GM18873 (cell line): Measurements from ENCODE around the gene SLC26A11.

Experiments used
- ATAC-seq: cut with Tn5 transposase; IDR thresholded peaks from one replicate; pipeline ENCODE4 v1.9.1; 2021; ENCODE audit warnings: mild to moderate bottlenecking, moderate library complexity, moderate number of reproducible peaks; ENCODE audit not compliant: unreplicated experiment, low FRiP score

Gene SLC26A11

DNA sequence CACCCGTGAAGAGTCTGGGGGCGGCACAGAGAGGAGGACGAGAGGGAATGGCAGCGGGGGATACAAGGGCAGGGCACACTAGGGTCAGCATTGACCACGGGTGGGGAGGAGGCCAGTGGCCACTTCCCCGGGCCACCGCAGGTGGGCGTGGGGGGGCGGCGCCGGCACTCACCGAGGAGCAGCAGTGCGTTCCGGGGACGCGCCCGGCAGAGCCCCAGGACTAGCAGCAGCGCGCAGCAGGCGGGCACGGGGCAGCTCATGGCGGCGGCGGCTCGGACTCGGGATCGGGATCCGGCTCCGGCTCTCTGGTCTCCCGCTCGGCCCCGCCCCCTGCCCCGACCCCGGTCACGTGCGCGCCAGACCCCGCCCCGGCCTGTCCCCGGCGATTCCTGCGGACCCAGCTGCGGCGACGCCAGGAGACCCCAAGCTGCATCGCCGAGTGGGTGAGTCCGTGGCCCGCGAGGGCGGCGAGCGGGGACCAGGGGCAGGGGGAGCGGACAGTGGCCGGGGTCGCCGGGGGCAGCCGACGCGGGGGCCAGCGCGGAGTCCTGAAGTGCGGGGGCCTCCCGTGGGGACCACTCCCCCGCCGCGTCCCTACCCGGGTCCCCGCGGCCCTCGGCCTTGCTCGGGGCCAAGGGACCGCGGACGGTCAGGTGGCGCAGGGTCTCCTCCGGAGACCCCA lies at the start of gene SLC26A11, which contains the start of gene SGSH:
TSS of gene SLC26A11 (plus strand) at position 374 of the 682 bp plus-strand sequence. CDS start 1,134 bp downstream, outside the sequence.
TSS of gene SGSH (minus strand) at position 280 of the 682 bp plus-strand sequence. CDS start at position 260, 20 bp downstream.
- no peak for ATAC-seq

- ATAC-seq = no peak
Observed at GRCh38 chr17:80171681-80172080, 48.5 kb upstream of the SLC26A11 start.

DNA sequence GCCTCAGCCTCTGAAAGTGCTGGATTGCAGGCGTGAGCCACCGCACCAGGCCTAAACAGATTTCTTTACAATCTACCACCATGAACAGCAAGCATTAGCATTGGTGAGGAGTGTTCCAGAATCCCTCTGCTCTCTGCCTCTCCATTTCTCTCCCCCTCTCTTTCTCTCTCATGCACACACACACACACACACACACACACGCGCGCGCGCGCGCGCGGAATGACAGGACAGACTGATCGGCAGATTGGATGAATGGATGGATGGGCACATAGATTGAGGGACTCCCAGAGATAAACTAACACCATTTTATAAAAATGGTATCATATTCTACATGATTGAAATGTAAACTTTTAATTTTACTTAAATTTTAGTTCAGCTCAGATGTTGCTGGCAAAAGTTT lies 47.1 kb upstream of the SLC26A11 start:
- ATAC-seq = no peak

- ATAC-seq = no peak
Observed at GRCh38 chr17:80173916-80174315, 46.3 kb upstream of the SLC26A11 start.

- no peak for ATAC-seq
Observed at GRCh38 chr17:80176757-80177156, 43.5 kb upstream of the SLC26A11 start.

DNA sequence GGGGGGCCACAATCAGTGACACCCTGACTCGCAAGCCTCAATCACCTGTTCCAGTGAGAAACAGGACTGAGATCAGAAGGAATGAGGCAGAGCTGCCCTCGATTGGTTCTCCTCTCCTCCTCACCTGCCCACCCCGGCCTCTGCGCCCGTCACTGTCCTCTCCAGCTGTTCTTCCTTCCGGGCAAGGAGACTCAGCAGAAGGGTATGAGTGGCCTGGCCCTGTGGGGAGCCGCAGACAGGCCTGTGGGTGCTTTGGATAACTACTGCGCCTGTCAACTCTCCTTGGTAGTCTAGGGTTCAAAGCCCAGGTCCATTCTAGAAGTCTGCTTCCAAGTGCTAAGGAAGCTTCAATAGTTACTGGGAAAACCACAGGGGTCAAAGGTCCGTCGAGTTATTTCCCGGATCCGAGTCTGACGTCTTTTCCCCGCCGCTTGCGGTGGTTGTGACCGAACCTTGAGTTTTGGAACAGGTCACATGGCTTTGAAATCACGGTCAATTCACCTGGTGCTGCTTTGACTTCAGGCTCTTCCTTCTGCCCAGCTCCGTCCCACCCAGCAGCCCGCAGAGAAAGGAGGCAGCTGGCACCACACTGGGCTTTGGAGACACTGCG lies 42.1 kb upstream of the SLC26A11 start:
- ATAC-seq = no peak

DNA sequence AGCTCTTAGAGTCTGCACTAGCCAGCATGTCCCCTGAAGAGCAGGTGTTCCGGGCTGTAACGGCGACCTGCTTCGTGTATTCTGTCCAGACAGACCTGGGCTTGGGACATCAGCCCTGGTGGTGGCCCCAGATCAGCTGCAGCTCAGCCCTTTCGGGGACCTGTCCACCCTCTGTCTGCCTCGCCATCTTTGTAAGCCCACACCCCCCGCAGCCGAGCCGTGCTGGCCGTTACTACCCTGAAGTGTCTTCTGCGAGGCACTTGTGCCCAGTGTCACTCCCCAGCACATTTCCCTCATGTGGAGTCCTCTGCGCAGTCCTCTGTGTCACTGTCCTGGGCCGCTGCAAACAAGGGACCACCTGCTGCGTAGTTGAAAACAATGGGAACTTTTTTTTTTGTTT lies 40.0 kb upstream of the SLC26A11 start:
- ATAC-seq = no peak

- no peak for ATAC-seq
Observed at GRCh38 chr17:80181431-80181830, 38.8 kb upstream of the SLC26A11 start.

DNA sequence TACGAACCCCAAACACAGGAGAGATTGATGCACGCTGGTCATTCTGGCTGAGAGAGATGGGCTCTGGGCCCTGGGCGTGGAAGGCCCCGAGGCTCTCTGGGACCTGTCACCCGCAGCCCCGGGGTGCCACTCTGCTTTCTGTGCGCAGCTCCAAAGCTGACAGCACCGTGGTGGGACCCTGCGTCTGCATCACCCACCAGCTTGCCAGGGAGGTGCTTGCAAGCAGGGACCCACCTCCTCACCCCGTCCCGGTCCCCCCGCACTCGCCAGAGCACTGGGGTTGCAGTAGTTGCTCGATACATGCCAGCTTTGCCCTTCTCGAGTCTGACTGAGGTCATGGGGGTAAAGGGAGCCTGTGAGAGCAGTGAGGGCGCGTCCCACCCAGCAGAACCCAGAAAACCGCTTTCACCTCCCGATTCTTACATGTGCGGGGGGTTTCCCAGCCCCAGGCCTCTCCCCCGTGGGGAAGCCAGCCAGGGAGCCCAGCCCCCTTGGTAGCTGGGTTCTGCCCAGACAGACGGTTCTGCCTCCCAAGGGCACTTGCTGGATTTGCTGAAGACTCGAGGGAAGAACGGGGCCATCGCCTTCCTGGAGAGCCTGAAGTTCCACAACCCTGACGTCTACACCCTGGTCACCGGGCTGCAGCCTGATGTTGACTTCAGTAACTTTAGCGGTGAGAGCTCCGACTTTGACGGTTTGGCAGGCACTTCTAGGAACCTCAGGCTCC lies 37.9 kb upstream of the SLC26A11 start:
- no peak for ATAC-seq

DNA sequence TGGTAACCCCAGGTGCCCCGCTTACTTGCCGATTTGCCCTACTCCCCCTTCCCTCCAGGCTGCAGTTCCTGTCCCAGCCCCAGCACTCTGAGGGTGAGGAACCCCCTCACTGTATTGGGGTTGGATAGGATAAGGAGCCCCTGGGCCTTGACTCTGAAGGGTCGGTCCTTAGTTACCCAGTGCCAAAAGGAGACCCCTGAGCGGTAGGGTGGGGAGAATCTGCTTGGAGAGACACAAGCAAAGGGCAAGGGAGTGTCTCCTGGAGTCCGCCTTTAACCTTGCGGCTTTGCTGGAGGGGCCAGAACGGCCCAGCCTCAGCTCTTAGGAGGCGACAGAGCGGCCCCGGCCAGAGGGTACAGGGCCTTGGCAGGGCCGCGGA lies 37.4 kb upstream of the SLC26A11 start:
- ATAC-seq = no peak

DNA sequence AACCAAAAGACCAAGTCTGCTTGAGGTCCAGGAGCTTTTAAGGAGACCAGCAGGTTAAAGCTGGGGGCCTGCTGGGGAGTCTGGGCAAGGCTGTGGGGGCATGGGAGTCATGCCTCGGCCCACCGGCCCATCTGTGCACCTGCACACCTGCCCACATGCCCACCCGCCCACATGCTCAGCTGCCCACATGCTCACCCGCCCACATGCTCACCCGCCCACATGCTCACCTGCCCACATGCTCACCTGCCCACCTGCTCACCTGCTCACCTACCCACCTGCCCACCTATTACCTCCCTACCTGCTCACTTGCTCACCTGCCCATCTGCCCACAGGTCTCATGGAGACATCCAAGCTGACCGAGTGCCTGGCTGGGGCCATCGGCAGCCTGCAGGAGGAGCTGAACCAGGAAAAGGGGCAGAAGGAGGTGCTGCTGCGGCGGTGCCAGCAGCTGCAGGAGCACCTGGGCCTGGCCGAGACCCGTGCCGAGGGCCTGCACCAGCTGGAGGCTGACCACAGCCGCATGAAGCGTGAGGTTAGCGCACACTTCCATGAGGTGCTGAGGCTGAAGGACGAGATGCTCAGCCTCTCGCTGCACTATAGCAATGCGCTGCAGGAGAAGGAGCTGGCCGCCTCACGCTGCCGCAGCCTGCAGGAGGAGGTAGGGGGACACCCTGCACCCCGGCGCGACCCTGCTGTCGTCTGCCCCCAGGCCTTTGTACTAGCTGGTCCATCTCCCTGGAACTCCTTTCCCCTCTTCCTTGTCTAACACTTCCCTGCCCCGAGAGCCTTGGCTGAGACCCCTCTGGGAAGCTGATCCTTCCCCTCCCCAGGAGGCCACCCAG lies 36.4 kb upstream of the SLC26A11 start:
- ATAC-seq = no peak

GRCh38 chr17:80184423-80184714 lies 35.9 kb upstream of the SLC26A11 start:
- no peak for ATAC-seq

DNA sequence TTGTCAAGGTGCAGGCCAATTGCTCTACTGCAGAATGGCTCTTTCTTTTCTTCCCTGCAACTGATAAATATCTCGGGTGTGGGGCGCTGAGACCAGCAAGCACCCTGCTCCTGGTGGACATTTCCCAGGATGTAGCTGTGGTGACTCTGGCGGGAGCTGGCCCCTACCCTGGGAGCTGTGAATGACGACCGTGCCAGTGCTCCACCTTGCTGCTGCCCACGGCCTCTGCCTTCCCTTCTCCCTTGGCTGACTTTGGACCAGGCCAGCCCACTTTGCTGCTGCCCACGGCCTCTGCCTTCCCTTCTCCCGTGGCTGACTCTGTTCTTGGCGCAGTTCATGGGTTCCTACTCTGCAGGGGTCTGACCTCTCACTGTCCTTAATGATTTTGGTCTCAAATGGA lies 34.3 kb upstream of the SLC26A11 start:
- no peak for ATAC-seq

GRCh38 chr17:80187090-80187489 lies 33.1 kb upstream of the SLC26A11 start:
- ATAC-seq = no peak

GRCh38 chr17:80187515-80187941 lies 32.7 kb upstream of the SLC26A11 start:
- ATAC-seq = no peak

DNA sequence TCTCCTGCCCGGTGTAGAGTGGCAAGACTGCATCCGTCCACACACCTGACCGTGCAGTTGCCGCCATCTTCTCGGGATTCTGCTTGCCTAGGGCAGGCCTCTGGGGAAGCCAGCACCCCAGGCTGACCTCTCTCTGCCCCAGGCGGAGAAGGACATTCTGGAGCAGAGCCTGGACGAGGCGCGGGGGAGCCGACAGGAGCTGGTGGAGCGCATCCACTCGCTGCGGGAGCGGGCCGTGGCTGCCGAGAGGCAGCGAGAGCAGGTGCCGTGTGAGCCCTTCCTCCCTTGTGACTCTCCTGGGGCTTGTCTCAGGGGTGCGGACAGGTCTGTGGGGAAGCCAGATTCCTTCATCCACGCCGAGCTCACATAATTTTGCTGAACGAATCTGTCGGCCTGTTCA lies 30.6 kb upstream of the SLC26A11 start:
- no peak for ATAC-seq

- ATAC-seq = no peak
Observed at GRCh38 chr17:80190716-80191115, 29.5 kb upstream of the SLC26A11 start.

DNA sequence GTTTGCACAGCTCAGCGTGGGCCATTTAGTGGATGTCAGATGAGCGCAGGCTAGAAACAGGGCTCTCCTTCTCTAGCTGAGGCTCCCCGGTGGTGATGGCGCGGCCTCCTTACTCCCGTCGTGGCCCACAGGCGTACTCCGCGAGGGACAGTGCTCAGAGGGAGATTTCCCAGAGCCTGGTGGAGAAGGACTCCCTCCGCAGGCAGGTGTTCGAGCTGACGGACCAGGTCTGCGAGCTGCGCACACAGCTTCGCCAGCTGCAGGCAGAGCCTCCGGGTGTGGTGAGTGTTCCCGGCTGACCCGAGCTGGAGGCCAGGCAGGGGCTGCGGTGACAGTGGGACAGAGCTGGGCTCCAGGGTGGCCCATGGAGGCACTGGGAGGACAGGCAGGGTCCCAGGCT lies 29.0 kb upstream of the SLC26A11 start:
- ATAC-seq = no peak

DNA sequence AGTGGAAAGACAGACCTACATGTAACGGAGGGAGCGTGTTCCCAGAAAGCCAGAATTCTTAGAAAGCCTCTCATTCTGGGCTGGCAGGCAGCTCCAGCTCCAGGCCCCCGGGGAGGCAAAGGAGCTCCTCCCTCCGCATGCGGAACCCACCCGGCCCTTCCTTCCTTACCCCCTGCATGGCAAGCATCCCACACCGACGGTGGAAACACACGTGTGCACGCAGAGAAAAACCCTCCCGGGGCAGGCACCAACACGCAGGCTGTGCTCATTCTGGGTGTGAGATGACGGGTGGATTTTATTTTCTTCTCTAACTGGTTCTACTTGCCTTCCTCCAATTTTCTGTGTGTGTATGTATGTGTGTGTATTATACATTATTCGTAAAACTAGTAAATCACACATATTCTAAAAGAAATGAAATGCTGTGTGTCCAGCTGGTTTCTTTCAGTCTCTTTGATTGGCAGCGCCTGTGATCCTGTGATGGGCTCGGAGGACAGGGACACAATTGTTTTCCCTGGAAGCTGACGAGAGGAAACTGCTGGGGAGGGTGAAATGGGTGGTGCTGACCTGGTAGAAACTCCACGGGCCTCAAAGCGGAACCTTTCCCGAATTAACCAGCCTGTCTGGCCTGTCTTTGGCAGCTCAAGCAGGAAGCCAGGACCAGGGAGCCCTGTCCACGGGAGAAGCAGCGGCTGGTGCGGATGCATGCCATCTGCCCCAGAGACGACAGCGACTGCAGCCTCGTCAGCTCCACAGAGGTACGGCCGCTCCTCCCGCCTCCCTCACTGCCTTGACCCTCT lies 28.2 kb upstream of the SLC26A11 start:
- ATAC-seq = no peak

DNA sequence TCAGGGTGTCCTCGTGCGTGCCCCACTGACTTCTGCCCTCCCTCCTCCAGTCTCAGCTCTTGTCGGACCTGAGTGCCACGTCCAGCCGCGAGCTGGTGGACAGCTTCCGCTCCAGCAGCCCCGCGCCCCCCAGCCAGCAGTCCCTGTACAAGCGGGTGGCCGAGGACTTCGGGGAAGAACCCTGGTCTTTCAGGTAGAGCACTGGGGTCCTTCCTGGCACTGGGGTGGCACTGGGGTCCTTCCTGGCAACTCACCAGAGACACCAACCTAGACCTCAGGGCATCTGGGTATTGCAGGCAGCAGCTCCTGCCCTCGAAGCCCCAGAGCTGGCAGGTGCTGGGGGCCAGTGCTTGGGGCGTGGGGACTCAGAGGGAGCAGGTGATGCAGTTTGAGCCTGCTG lies 25.1 kb upstream of the SLC26A11 start:
- no peak for ATAC-seq
